OCI-LY3 (cell line): ENCODE results near the gene NTHL1.

ENCODE experiments used
- H2AFZ ChIP-seq: fragments of 200-600, 300-600 bp; shearing (Covaris generic); 2 replicates; pipeline ENCODE4 v1.6.0; 2014; ENCODE audit warnings: antibody characterized with exemption, low read depth, low read length
- H3K27ac ChIP-seq: fragments of 200-600, 300-600 bp; sonication (generic); 2 replicates; pipeline ENCODE4 v1.5.1; 2014; ENCODE audit warnings: mild to moderate bottlenecking, low read length, moderate library complexity, mixed read lengths
- H3K27me3 ChIP-seq: fragments of 200-600, 300-600 bp; sonication (generic); 2 replicates; pipeline ENCODE4 v1.6.1; 2014; ENCODE audit warnings: low read depth, low read length, mixed read lengths
- H3K36me3 ChIP-seq: fragments of 200-600, 300-600 bp; sonication (generic); replicated peaks from 2 replicates; pipeline ENCODE3; 2014; ENCODE audit warnings: low read depth, low read length, mixed read lengths
- H3K4me1 ChIP-seq: fragments of 300-600, 200-600 bp; sonication (generic); 2 replicates; pipeline ENCODE4 v1.6.1; 2014; ENCODE audit warnings: low read length, mixed read lengths
- H3K4me2 ChIP-seq: fragments of 200-600, 300-600 bp; sonication (generic); 2 replicates; pipeline ENCODE4 v1.6.1; 2014; ENCODE audit warnings: low read length, mixed read lengths
- H3K4me3 ChIP-seq: fragments of 300-600, 200-600 bp; sonication (generic); 2 replicates; pipeline ENCODE4 v1.5.1; 2014; ENCODE audit warnings: antibody characterized with exemption, mild to moderate bottlenecking, low read length, moderate library complexity
- H3K79me2 ChIP-seq: fragments of 300-600, 200-600 bp; shearing (Covaris generic); 2 replicates; pipeline ENCODE4 v1.6.1; 2014; ENCODE audit warnings: mild to moderate bottlenecking, low read length, mixed read lengths
- H3K9ac ChIP-seq: fragments of 300-600, 200-600 bp; shearing (Covaris generic); 2 replicates; pipeline ENCODE4 v1.6.0; 2014; ENCODE audit warnings: mild to moderate bottlenecking, low read length, moderate library complexity
- H3K9me3 ChIP-seq: fragments of 200-600, 300-600 bp; shearing (Covaris generic); 2 replicates; pipeline ENCODE4 v1.6.1; 2014; ENCODE audit warnings: low read length, mixed read lengths; ENCODE audit not compliant: insufficient read depth
- H4K20me1 ChIP-seq: fragments of 200-600, 300-600 bp; sonication (generic); 2 replicates; pipeline ENCODE4 v1.6.1; 2016; ENCODE audit warnings: low read length, mixed read lengths; ENCODE audit not compliant: insufficient read depth
- CTCF ChIP-seq: fragments of 200-600, 300-600 bp; sonication (generic); IDR thresholded peaks from 2 replicates; pipeline ENCODE4 v1.5.1; 2014; ENCODE audit warnings: antibody characterized with exemption, low read length, low read depth
- EZH2phosphoT487 ChIP-seq: fragments of 200-600 bp; shearing (Covaris generic); IDR thresholded peaks from 2 replicates; pipeline ENCODE4 v1.6.1; 2018; ENCODE audit warnings: antibody characterized with exemption, mixed run types, low read depth

NTHL1 gene

GRCh38 chr16:1993731-1994131 lies 53.9 kb downstream of the NTHL1 start:
- Histone ChIP-seq H3K27me3 (no peaks in the 10 kb centered on the region), H3K4me2 (no peak overlapping the region), H3K79me2 (no peaks in the 10 kb centered on the region), H3K9me3 (no peaks in the 10 kb centered on the region), H2AFZ (no peak overlapping the region), H4K20me1 (no peaks in the 10 kb centered on the region), H3K9ac (no peak overlapping the region), H3K27ac (no peak overlapping the region), H3K4me1 (0 out of 2 replicates have a peak, but pooled peaks cover 4% of the 10 kb centered on the region), H3K4me3 (no peak overlapping the region), H3K36me3 (peaks cover 7% of the 10 kb centered on the region)
- TF ChIP-seq EZH2phosphoT487 (no peak), CTCF (no peak)

DNA sequence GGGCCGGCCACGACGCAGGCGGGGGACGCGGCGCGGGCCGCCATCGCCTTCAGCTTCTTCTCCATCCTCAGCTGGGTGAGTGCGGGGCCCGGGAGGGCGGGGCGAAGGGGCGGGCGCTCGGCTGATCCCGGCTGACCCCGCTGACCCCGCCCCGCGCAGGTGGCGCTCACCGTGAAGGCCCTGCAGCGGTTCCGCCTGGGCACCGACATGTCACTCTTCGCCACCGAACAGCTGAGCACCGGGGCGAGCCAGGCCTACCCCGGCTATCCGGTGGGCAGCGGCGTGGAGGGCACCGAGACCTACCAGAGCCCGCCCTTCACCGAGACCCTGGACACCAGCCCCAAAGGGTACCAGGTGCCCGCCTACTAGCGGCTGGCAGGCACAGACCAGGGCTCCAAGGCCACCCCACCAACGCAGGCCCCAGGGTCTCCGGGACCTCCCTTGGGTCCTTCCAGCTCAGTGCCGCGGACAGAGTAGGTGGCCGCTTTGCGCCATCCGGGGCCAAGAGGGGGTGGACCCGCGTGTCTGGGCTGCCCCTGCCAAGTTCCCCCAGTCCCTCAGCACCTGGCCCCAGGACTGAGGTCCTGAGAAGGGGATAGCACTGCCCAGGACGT lies 54.8 kb downstream of the NTHL1 start:
- TF ChIP-seq EZH2phosphoT487 (no peak), CTCF (no peak)
- Histone ChIP-seq H3K27me3 (no peaks in the 10 kb centered on the region), H3K4me2 (no peak overlapping the region), H3K27ac (no peak overlapping the region), H3K4me1 (0 out of 2 replicates have a peak, but pooled peaks cover 4% of the 10 kb centered on the region), H4K20me1 (no peaks in the 10 kb centered on the region), H2AFZ (no peak overlapping the region), H3K79me2 (no peaks in the 10 kb centered on the region), H3K9ac (no peak overlapping the region), H3K36me3 (peaks cover 7% of the 10 kb centered on the region), H3K4me3 (no peak overlapping the region), H3K9me3 (no peaks in the 10 kb centered on the region)

- Histone ChIP-seq H3K79me2 (no peaks in the 10 kb centered on the region), H3K27me3 (no peaks in the 10 kb centered on the region), H3K36me3 (peaks cover 7% of the 10 kb centered on the region), H4K20me1 (no peaks in the 10 kb centered on the region), H2AFZ (no peak overlapping the region), H3K4me1 (0 out of 2 replicates have a peak, but pooled peaks cover 4% of the 10 kb centered on the region), H3K9me3 (no peaks in the 10 kb centered on the region), H3K9ac (no peak overlapping the region), H3K4me3 (no peak overlapping the region), H3K27ac (no peak overlapping the region), H3K4me2 (no peak overlapping the region)
- TF ChIP-seq CTCF (no peak), EZH2phosphoT487 (no peak)
These were observed 55.5 kb downstream of the NTHL1 start for GRCh38 chr16:1991948-1992703.

GRCh38 chr16:1991588-1991947 lies 56.1 kb downstream of the NTHL1 start:
- Histone ChIP-seq H3K27me3 (no peaks in the 10 kb centered on the region), H3K4me1 (0 out of 2 replicates have a peak, but pooled peaks cover 4% of the 10 kb centered on the region), H3K27ac (no peak overlapping the region), H3K4me2 (no peak overlapping the region), H3K36me3 (peaks cover 4% of the 10 kb centered on the region), H3K79me2 (no peaks in the 10 kb centered on the region), H3K4me3 (no peak overlapping the region), H4K20me1 (no peaks in the 10 kb centered on the region), H3K9ac (no peak overlapping the region), H3K9me3 (no peaks in the 10 kb centered on the region), H2AFZ (no peak overlapping the region)
- TF ChIP-seq EZH2phosphoT487 (no peak), CTCF (no peak)
